Ascending aorta (tissue), 2 donors: ENCODE measurements around the gene RPS6KA4. TPM values are rescaled to one million over a fixed set of nuclear protein-coding genes. Genes with fewer than 3 reads are reported as not detected.
"Not testable (repeated sequence)": the region's sequence is repeated elsewhere in the genome, so short reads cannot be mapped to it uniquely, and the experiment has no call there.

ENCODE experiments used
- DNase-seq, 2 donors: peaks; one replicate each; pipeline ENCODE4 v3.0.0-alpha.2; 2019; ENCODE audit warnings: low spot score in 2 of 2
- H3K27ac ChIP-seq, 2 donors: fragments of 200-600 bp; sonication (generic); one replicate each; pipeline ENCODE4 v1.5.1; 2016 to 2017; ENCODE audit warnings: mild to moderate bottlenecking in 1 of 2
- H3K27me3 ChIP-seq: fragments of 200-600 bp; sonication (generic); one replicate; pipeline ENCODE4 v1.5.1; 2017
- H3K36me3 ChIP-seq, 2 donors: fragments of 200-600 bp; sonication (generic); one replicate each; pipeline ENCODE4 v1.5.1; 2016
- H3K4me1 ChIP-seq, 2 donors: fragments of 200-600 bp; sonication (generic); one replicate each; pipeline ENCODE4 v1.5.1; 2016 to 2017; ENCODE audit warnings: mild to moderate bottlenecking in 1 of 2
- H3K4me3 ChIP-seq, 2 donors: fragments of 200-600 bp; sonication (generic); one replicate each; pipeline ENCODE4 v1.5.1; 2016 to 2017; ENCODE audit warnings: mild to moderate bottlenecking in 1 of 2
- H3K9me3 ChIP-seq, 2 donors: fragments of 200-600 bp; sonication (generic); one replicate each; pipeline ENCODE4 v1.5.1; 2016
- intact Hi-C: fragments of 100-400 bp; cut with DNase I; formaldehyde crosslinking; loops from one replicate; pipeline ENCODE4 v1.15.1; 2023
- total RNA-seq: library from RNA; depleted of rRNA; stranded (reverse); fragments of >200 nt; gene quantifications from one replicate; pipeline ENCODE4 v1.1.0, GENCODE V29; 2016
- TF ChIP-seq, protein P1 (sequence below), 3 experiments: fragments of 200-600 bp in 2 of 3; fragments of 450-650 bp in 1 of 3; sonication (generic) in 2 of 3; IDR thresholded peaks; one replicate each; pipeline ENCODE4 v1.5.1; 2016 to 2019; ENCODE audit warnings: antibody characterized with exemption in 3 of 3, mild to moderate bottlenecking in 1 of 3, moderate library complexity in 1 of 3

The RPS6KA4 gene
- total RNA-seq, 1 donor from 2014 or later, result 81.5 TPM

DNA sequence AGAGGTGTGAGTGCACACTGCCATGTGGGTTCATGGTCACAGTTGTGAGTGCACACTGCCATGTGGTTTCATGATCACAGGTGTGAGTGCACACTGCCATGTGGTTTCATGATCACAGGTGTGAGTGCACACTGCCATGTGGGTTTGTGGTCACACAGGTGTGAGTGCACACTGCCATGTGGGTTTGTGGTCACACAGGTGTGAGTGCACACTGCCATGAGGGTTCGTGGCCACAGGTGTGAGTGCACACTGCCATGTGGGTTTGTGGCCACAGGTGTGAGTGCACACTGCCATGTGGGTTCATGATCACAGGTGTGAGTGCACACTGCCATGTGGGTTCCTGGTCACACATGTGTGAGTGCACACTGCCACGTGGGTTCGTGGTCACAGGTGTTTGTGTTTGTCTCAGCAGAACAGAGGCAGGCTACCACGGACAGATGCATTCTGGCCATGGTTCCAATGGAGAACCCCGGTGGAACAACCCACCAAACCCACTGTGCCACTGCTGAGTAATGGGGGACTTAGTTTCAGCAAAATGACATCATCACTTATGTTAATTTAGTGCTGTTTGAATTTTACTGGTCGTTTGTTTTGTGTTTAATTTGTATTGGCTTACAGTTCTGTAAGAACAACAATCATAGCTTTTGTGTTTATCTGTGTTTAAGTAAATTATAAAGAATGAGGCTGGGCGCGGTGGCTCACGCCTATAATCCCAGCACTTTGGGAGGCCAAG, 57.2 kb downstream of the RPS6KA4 start:
- Histone ChIP-seq H3K9me3 (no peaks in the 10 kb centered on the region), H3K27me3 (no peaks in the 10 kb centered on the region), H3K36me3 (no peaks in the 10 kb centered on the region), H3K4me1 (peaks cover 0 to 3% of the 10 kb centered on the region in 2 donors), H3K4me3 (no peak overlapping the region), H3K27ac (no peak overlapping the region)
- DNase-seq, result no peak
- TF ChIP-seq, protein P1, sequence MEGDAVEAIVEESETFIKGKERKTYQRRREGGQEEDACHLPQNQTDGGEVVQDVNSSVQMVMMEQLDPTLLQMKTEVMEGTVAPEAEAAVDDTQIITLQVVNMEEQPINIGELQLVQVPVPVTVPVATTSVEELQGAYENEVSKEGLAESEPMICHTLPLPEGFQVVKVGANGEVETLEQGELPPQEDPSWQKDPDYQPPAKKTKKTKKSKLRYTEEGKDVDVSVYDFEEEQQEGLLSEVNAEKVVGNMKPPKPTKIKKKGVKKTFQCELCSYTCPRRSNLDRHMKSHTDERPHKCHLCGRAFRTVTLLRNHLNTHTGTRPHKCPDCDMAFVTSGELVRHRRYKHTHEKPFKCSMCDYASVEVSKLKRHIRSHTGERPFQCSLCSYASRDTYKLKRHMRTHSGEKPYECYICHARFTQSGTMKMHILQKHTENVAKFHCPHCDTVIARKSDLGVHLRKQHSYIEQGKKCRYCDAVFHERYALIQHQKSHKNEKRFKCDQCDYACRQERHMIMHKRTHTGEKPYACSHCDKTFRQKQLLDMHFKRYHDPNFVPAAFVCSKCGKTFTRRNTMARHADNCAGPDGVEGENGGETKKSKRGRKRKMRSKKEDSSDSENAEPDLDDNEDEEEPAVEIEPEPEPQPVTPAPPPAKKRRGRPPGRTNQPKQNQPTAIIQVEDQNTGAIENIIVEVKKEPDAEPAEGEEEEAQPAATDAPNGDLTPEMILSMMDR (IDR thresholded peaks at IDR 0.05), result no peak
- intact Hi-C loops, result no loop called here

DNA sequence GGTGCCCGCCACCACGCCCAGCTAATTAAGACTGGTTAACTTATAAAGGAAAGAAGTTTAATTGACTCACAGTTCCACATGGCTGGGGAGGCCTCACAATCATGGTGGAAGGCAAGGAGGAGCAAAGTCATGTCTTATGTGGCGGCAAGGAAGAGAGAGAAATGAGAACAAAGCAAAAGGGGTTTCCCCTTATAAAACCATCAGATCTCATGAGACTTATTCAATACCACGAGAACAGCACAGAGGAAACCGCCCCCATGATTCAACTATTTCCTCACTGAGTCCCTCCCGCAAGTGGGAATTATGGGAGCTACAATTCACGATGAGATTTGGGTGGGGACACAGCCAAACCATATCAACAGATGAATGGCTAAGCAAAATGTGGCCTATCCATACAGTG, 59.3 kb downstream of the RPS6KA4 start:
- H3K36me3 ChIP-seq, H3K27ac ChIP-seq, intact Hi-C loops, H3K27me3 ChIP-seq, H3K4me3 ChIP-seq, H3K9me3 ChIP-seq, H3K4me1 ChIP-seq, DNase-seq: not testable (repeated sequence)

DNA sequence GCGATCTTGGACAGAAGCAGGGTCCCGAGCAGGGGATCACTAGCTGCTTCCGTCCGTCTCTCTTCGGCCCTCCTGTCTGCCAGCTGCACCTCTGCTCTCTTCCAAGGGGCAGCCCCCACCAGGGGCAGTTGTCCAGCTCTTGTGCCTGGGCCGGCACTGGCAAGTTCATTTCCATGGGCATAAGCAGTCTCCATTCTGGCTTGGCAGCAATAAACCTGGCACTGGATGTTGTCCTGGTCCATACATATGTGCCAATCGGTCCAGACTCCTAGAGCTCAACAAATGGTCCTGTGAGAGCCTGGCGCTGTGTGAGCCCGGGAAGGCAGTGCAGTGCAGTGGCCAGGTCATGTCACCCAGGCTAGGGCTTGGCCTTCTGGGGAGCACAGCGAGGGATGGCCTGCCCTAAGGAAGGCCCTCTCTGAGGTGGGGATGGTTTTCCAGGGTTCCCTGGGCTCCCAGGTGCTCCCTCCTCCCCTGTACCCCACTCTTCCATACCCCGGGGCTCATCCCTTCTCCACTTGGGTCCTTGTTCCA, 60.4 kb downstream of the RPS6KA4 start:
- no peak overlapping the region for H3K4me3 ChIP-seq
- TF ChIP-seq, protein P1 (IDR thresholded peaks at IDR 0.05), result no peak
- no peak for DNase-seq
- no peak overlapping the region for H3K27ac ChIP-seq
- no peaks in the 10 kb centered on the region for H3K36me3 ChIP-seq
- H3K27me3 ChIP-seq, result no peaks in the 10 kb centered on the region
- H3K4me1 ChIP-seq, result peaks cover 0 to 3% of the 10 kb centered on the region in 2 donors
- no peaks in the 10 kb centered on the region for H3K9me3 ChIP-seq
- intact Hi-C loops, result no loop called here

DNA sequence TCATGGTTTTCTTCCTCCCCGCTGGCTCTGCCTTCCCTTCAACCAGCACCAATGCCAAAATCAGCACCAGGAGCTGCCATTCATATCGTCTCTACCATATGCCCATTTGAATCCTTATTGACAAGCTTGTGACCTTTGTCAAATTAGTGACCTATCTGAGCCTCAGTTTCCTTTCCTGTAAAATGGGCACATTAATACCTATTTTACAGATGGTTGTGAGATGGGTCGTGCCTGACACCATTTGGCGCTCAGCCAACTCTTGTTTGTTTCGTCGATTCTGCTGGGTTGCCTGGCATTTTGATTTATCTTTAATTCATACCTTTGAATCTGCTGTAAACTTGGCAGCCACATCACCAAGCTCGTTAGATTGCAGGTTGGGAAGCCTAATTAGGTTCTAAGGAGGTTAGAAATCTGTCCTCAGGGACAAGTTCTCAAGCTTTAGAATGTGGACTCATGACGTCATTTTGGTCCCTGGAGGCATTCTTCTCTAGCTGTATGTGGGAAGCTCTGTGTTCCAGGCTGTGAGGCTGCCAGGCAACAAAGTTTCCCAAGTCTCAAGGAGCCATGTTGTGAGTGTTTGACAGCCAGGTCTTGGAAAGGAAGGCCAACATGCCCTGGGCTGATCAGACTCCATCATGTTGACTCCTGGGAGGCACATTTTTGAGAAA, 61.0 kb downstream of the RPS6KA4 start:
- Histone ChIP-seq H3K27ac (no peak overlapping the region), H3K4me3 (no peak overlapping the region), H3K27me3 (no peaks in the 10 kb centered on the region), H3K4me1 (peaks cover 0 to 3% of the 10 kb centered on the region in 2 donors), H3K36me3 (no peaks in the 10 kb centered on the region), H3K9me3 (no peaks in the 10 kb centered on the region)
- DNase-seq, result peak in 1 of 2 donors; percentile 80
- intact Hi-C loops, result no loop called here
- TF ChIP-seq, protein P1 (IDR thresholded peaks at IDR 0.05), result no peak

Other genes starting within 250 kb of the RPS6KA4 start
- gene MACROD1, start 193.0 kb upstream of the RPS6KA4 start, total RNA-seq, result 26.5 TPM
- gene STIP1, start 173.0 kb upstream of the RPS6KA4 start, total RNA-seq, result 77.7 TPM
- gene FERMT3, start 152.4 kb upstream of the RPS6KA4 start, total RNA-seq, result 55.2 TPM
- gene TRPT1, start 133.0 kb upstream of the RPS6KA4 start, total RNA-seq, result 224 TPM
- 158 TPM for gene NUDT22, start 132.9 kb upstream of the RPS6KA4 start, total RNA-seq
- gene DNAJC4, start 128.6 kb upstream of the RPS6KA4 start, total RNA-seq, result 43.1 TPM
- 188 TPM for gene VEGFB, start 124.6 kb upstream of the RPS6KA4 start, total RNA-seq
- gene FKBP2, start 118.1 kb upstream of the RPS6KA4 start, total RNA-seq, result 17.7 TPM
- gene PPP1R14B, start 112.2 kb upstream of the RPS6KA4 start, total RNA-seq, result 85.7 TPM
- gene PLCB3, start 107.6 kb upstream of the RPS6KA4 start, total RNA-seq, result 54.0 TPM
- gene BAD, start 74.5 kb upstream of the RPS6KA4 start, total RNA-seq, result 175 TPM
- 3.9 TPM for gene GPR137, start 73.3 kb upstream of the RPS6KA4 start, total RNA-seq
- gene KCNK4, start 67.9 kb upstream of the RPS6KA4 start, total RNA-seq, result not detected
- gene CATSPERZ, start 58.8 kb upstream of the RPS6KA4 start, total RNA-seq, result not detected
- 53.4 TPM for gene ESRRA, start 53.6 kb upstream of the RPS6KA4 start, total RNA-seq
- gene TRMT112, start 41.6 kb upstream of the RPS6KA4 start, total RNA-seq, result 384 TPM
- gene PRDX5, start 41.0 kb upstream of the RPS6KA4 start, total RNA-seq, result 153 TPM
- 5.1 TPM for gene CCDC88B, start 19.0 kb upstream of the RPS6KA4 start, total RNA-seq
- gene SLC22A11, start 196.8 kb downstream of the RPS6KA4 start, total RNA-seq, result not detected
- not detected for gene SLC22A12, start 232.1 kb downstream of the RPS6KA4 start, total RNA-seq